Motor neuron (in vitro differentiated cells): ENCODE results near the gene BLOC1S4. TPM values are rescaled to one million over a fixed set of nuclear protein-coding genes. Genes with fewer than 3 reads are reported as not detected.

Experiments used
- ATAC-seq, 8 experiments: fragments of 200-7000 bp; cut with Tn5 transposase; replicated peaks in 6 of 8; 2 replicates each; pipeline ENCODE4 v1.8.0; 2021; ENCODE audit warnings: mild to moderate bottlenecking in 8 of 8, moderate library complexity in 8 of 8
- H3K27ac ChIP-seq, 2 donors: fragments of 250-450 bp; sonication (Bioruptor Pico); 2 replicates each; pipeline ENCODE4 v1.9.0; 2021; ENCODE audit warnings: antibody characterized with exemption in 2 of 2, mild to moderate bottlenecking in 2 of 2, moderate library complexity in 1 of 2
- H3K4me1 ChIP-seq, 2 donors: fragments of 250-450 bp; sonication (Bioruptor Pico); replicated peaks in 1 of 2; 2 replicates each; pipeline ENCODE4 v1.6.1; 2021; ENCODE audit warnings: antibody characterized with exemption in 2 of 2, mild to moderate bottlenecking in 2 of 2, moderate library complexity in 1 of 2
- H3K4me3 ChIP-seq, 5 donors: fragments of 250-450 bp; sonication (Bioruptor Pico); 2 replicates each; pipeline ENCODE4 v1.9.0; 2021; ENCODE audit warnings: antibody characterized with exemption in 5 of 5, mild to moderate bottlenecking in 5 of 5, moderate library complexity in 4 of 5
- WGBS, 10 experiments: fragments of 450-650 bp; shearing (Covaris generic); methylation state at CpG; one replicate each; pipeline ENCODE4 v1.0.0; 2022; 5-methylcytosine and 5-hydroxymethylcytosine counted together
- in situ Hi-C, 9 experiments: fragments of 400-800 bp; cut with MboI; loops; one replicate each; pipeline ENCODE4 v1.15.0; 2021; ENCODE audit warnings: low sequenced_read_pairs in 9 of 9, low pct_unique_long_range_greater_than_20kb in 2 of 9; ENCODE audit not compliant: unreplicated experiment in 9 of 9
- total RNA-seq, 8 experiments: library from RNA; unstranded; fragments of 300-600 nt; gene quantifications; 2 replicates each; pipeline versions ENCODE4 v1.2.3 to v1.2.4, GENCODE V29; 2022

The BLOC1S4 gene
- total RNA-seq, 8 experiments from 2014 or later: 11.6 to 23.0 (median 14.6) TPM

- no peak overlapping the region for H3K27ac ChIP-seq
- 80 to 100% (median 87%) methylated on average over 1 to 5 of the region's 9 CpGs; no CpG with 5 or more reads in 6 of the 10 experiments for WGBS, 10 experiments
- H3K4me1 ChIP-seq: peaks cover 0 to 9% of the 10 kb centered on the region in 2 donors
- in situ Hi-C loops: no loop called here
- peak in 2 of 8 experiments; percentile 17 to 35 for ATAC-seq
- H3K4me3 ChIP-seq: no peak overlapping the region
Observed at GRCh38 chr4:6681191-6681590, 34.8 kb upstream of the BLOC1S4 start.

- Histone ChIP-seq H3K27ac (no peak overlapping the region), H3K4me1 (no peaks in the 10 kb centered on the region), H3K4me3 (no peak overlapping the region)
- ATAC-seq: peak in 2 of 8 experiments; percentile 26 to 55
- WGBS, 10 experiments: 76 to 87% (median 84%) methylated on average over 4 to 6 of the region's 11 CpGs; no CpG with 5 or more reads in 6 of the 10 experiments
- in situ Hi-C loops: no loop called here
Observed at GRCh38 chr4:6682862-6683590, 32.9 kb upstream of the BLOC1S4 start.

DNA sequence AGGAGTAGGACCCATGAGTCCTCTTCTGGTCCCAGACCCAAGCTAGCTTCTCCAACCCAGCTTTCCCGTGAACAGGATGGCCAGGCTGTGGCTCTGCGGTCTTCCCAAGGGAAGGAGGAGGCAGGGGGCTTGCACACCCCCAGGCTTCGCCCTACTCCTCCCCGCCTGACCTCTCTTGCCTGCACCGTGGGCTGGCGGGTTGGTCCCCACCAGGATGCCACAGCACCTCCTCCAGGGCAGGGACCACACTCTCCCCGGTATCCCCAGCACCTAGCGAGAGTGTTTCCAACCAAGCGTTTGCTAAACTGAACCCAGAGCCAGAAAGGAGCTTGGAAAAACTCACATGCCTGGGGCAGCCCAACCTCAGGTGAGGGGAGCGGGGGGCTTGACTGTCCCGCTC lies 31.3 kb upstream of the BLOC1S4 start:
- peaks cover 11 to 16% of the 10 kb centered on the region in 2 donors for H3K4me1 ChIP-seq
- H3K4me3 ChIP-seq: no peak overlapping the region
- in situ Hi-C loops: no loop called here
- ATAC-seq: no peak
- no peak overlapping the region for H3K27ac ChIP-seq
- 20 to 100% (median 81%) methylated on average over 1 to 11 of the region's 11 CpGs; no CpG with 5 or more reads in 5 of the 10 experiments for WGBS, 10 experiments

- peaks cover 11 to 16% of the 10 kb centered on the region in 2 donors for H3K4me1 ChIP-seq
- no peak overlapping the region for H3K27ac ChIP-seq
- no peak for ATAC-seq
- 29 to 100% (median 80%) methylated on average over 1 to 2 of the region's 4 CpGs; no CpG with 5 or more reads in 5 of the 10 experiments for WGBS, 10 experiments
- in situ Hi-C loops: no loop called here
- H3K4me3 ChIP-seq: no peak overlapping the region
Observed at GRCh38 chr4:6686104-6686787, 29.7 kb upstream of the BLOC1S4 start.

GRCh38 chr4:6687947-6688878 lies 27.8 kb upstream of the BLOC1S4 start:
- Histone ChIP-seq H3K4me3 (no peak overlapping the region), H3K4me1 (peaks cover 11 to 16% of the 10 kb centered on the region in 2 donors), H3K27ac (peak overlapping the region; percentile 51 to 61)
- in situ Hi-C loops: no loop called here
- WGBS, 10 experiments: 20 to 93% (median 84%) methylated on average over 1 to 13 of the region's 24 CpGs; no CpG with 5 or more reads in 2 of the 10 experiments
- ATAC-seq: peak in 6 of 8 experiments; percentile 6 to 25 (median 18)

DNA sequence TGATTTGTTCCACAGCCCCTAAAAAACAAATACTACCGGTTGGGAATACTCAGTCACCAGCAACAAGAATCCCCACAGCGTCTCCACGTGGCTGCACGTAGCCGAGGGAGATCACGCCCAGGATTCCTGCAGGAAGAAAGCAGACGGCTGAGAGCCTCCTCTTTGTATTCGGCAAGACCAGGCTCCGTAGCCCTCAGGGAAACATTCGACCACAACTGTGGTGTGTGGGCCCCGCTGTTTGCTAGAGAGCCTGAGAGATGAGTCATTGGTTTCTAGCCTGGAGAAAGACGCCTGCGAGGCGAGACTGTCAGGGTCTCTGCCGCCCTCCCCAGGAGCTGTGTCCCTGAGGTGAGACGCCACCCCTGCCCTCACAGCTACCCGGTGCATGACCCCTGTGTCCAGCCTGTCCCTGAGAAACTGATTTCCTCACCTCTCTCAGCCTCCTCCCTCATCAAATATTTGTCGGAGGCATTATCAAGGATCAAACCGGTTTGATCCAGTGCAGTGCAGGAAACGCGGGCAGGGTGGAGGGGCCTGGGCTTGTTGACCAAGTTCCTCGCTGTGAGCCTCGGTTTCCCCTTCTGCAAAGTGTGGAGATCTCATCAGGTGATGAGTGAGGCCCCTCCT lies 27.0 kb upstream of the BLOC1S4 start:
- peak overlapping the region; percentile 51 to 61 for H3K27ac ChIP-seq
- ATAC-seq: peak; percentile 27 to 94 (median 91)
- WGBS, 10 experiments: 33 to 90% (median 49%) methylated on average over 2 to 14 of the region's 23 CpGs; no CpG with 5 or more reads in 3 of the 10 experiments
- no peak overlapping the region for H3K4me3 ChIP-seq
- H3K4me1 ChIP-seq: peaks cover 11 to 16% of the 10 kb centered on the region in 2 donors
- in situ Hi-C loops: no loop called here

- WGBS, 10 experiments: 84 to 100% (median 85%) methylated on average over 3 to 9 of the region's 15 CpGs; no CpG with 5 or more reads in 7 of the 10 experiments
- Histone ChIP-seq H3K4me1 (peaks cover 11 to 16% of the 10 kb centered on the region in 2 donors), H3K4me3 (no peak overlapping the region), H3K27ac (peak overlapping the region in 1 of 2 donors; percentile 61)
- ATAC-seq: peak in 4 of 8 experiments; percentile 6 to 28 (median 16)
- in situ Hi-C loops: no loop called here
Observed at GRCh38 chr4:6689506-6689960, 26.4 kb upstream of the BLOC1S4 start.

DNA sequence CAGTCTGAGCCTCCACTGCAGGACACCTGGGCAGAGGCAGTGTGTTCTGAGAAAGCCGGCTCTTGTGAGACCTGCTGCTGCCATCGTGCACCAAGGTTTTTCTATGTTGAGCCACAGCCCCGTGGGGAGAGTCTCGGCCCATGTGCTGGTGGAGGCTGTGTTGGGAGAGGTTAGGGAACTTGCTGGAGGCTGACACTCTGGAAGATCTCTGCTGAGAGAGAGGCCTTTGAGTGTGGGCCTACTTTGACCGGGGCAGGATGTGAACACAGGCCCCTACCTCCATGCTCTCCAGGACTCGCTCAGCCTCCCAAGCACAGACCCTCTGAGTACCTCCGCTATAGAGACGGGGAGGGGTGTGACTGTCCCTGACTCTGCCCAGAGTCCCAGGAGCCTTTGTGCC lies 23.6 kb upstream of the BLOC1S4 start:
- in situ Hi-C loops: no loop called here
- 60 to 90% (median 89%) methylated on average over 1 to 3 of the region's 8 CpGs; no CpG with 5 or more reads in 5 of the 10 experiments for WGBS, 10 experiments
- Histone ChIP-seq H3K27ac (no peak overlapping the region), H3K4me3 (no peak overlapping the region), H3K4me1 (peaks cover 11 to 16% of the 10 kb centered on the region in 2 donors)
- ATAC-seq: no peak

DNA sequence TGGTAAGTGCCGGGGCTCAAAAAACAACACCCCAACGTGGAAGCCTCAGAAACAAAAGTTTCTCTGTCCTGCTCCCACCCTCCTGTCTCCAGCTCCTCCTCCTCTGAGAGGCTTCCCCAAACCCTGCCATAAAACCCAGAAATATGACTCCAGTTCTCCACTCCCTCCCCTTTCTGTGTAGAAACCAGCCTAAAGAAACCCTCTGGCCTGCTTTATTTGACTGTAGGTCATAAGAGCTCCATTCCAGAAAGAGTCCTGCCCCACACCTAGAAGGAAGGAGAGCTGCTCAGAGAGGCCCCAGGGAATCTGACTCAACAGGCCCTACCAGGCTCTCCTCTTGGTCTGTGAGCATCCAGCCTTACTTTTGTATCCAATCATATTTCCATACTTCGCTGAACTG lies 23.2 kb upstream of the BLOC1S4 start:
- peak in 3 of 8 experiments; percentile 9 to 68 (median 18) for ATAC-seq
- Histone ChIP-seq H3K4me1 (peaks cover 11 to 16% of the 10 kb centered on the region in 2 donors), H3K4me3 (no peak overlapping the region), H3K27ac (no peak overlapping the region)
- WGBS, 10 experiments: 0 to 100% (median 86%) methylated on average over 1 of the region's 3 CpGs; no CpG with 5 or more reads in 7 of the 10 experiments
- in situ Hi-C loops: no loop called here

DNA sequence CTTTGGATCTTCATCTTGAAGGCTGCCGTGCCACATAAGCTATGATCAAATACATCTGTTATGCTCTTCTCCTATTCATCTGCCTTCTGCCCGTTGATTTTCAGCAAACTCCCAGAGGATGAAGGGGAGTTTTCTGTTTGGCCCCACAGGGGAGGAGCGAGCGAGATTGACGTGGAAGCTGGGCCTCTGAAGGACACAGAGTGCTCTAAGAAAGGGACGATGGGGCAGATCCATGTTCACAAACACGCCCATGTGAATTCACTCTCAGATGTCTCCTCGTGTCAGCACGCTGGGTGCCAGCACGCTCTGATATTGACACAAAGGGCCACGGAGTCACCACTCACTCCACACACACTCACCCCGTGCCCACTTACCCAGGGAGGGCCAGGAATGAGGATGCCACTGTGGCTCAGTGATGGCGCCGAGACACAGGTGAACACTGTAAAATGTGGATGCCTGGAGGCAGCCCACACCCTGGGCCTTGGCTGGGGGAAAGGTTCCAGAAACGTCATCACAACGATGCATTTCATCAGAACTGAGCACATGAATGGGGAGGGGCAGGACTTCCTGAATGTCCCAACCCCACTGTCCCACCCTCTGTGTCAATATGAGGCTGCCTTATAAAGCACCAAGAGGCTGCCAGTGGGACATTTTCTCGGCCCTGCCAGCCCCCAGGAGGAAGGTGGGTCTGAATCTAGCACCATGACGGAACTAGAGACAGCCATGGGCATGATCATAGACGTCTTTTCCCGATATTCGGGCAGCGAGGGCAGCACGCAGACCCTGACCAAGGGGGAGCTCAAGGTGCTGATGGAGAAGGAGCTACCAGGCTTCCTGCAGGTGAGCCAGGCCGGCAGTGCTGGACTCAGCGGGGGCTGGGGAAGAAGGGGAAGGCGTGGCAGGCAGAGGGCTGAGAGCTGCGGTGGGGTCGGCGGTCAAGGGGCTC lies 22.5 kb upstream of the BLOC1S4 start, which contains the start of gene S100P:
Gene S100P, plus strand, starts transcription at position 648 of the 946 bp plus-strand sequence. Its CDS starts 55 bp downstream, at position 703.
- H3K4me3 ChIP-seq: no peak within 1 kb of the TSS
- WGBS, 10 experiments: 18 to 100% (median 40%) methylated on average over 1 to 14 of the region's 29 CpGs; no CpG with 5 or more reads in 1 of the 10 experiments
- peak in 3 of 8 experiments; percentile 24 to 54 (median 39) for ATAC-seq
- H3K27ac ChIP-seq: no peak within 1 kb of the TSS
- H3K4me1 ChIP-seq: peaks cover 10 to 11% of the 10 kb centered on the region in 2 donors
- in situ Hi-C loops: no loop called here
